HG03097 (cell line): ENCODE data around the gene NOX4.
"Not testable (repeated sequence)": the region's sequence is repeated elsewhere in the genome, so short reads cannot be mapped to it uniquely, and the experiment has no call there.

Experiments
- ATAC-seq: cut with Tn5 transposase; IDR thresholded peaks from one replicate; pipeline ENCODE4 v1.9.1; 2021; ENCODE audit not compliant: unreplicated experiment, low FRiP score

NOX4 gene

GRCh38 chr11:89387501-89387900 lies 103.7 kb downstream of the NOX4 start:
- ATAC-seq, result not testable (repeated sequence)

GRCh38 chr11:89382986-89383385 lies 108.2 kb downstream of the NOX4 start:
- ATAC-seq, result not testable (repeated sequence)

- no peak for ATAC-seq
These were observed 110.1 kb downstream of the NOX4 start for GRCh38 chr11:89381094-89381493.

GRCh38 chr11:89379976-89380771 lies 111.0 kb downstream of the NOX4 start:
- not testable (repeated sequence) for ATAC-seq

- ATAC-seq, result not testable (repeated sequence)
These were observed 112.2 kb downstream of the NOX4 start for GRCh38 chr11:89378986-89379385.

- not testable (repeated sequence) for ATAC-seq
These were observed 121.8 kb downstream of the NOX4 start for GRCh38 chr11:89369356-89369755.

- ATAC-seq, result not testable (repeated sequence)
These were observed 126.3 kb downstream of the NOX4 start for GRCh38 chr11:89364856-89365255.

GRCh38 chr11:89361734-89362133 lies 129.4 kb downstream of the NOX4 start:
- ATAC-seq, result no peak

GRCh38 chr11:89359208-89359607 lies 132.0 kb downstream of the NOX4 start:
- ATAC-seq, result not testable (repeated sequence)

- ATAC-seq, result no peak
These were observed 132.4 kb downstream of the NOX4 start for GRCh38 chr11:89358761-89359160.

- ATAC-seq, result no peak
These were observed 135.5 kb downstream of the NOX4 start for GRCh38 chr11:89355646-89356045.

- not testable (repeated sequence) for ATAC-seq
These were observed 136.7 kb downstream of the NOX4 start for GRCh38 chr11:89354513-89354912.

GRCh38 chr11:89347071-89347470 lies 144.1 kb downstream of the NOX4 start:
- no peak for ATAC-seq

- no peak for ATAC-seq
These were observed 144.6 kb downstream of the NOX4 start for GRCh38 chr11:89346601-89347000.

- ATAC-seq, result not testable (repeated sequence)
These were observed 148.1 kb downstream of the NOX4 start for GRCh38 chr11:89342880-89343572.

- not testable (repeated sequence) for ATAC-seq
These were observed 150.7 kb downstream of the NOX4 start for GRCh38 chr11:89340450-89340849.

- ATAC-seq, result not testable (repeated sequence)
These were observed 153.1 kb downstream of the NOX4 start for GRCh38 chr11:89338073-89338472.

GRCh38 chr11:89337100-89337650 lies 154.0 kb downstream of the NOX4 start:
- ATAC-seq, result not testable (repeated sequence)

GRCh38 chr11:89333704-89334103 lies 157.5 kb downstream of the NOX4 start:
- ATAC-seq, result not testable (repeated sequence)

- ATAC-seq, result not testable (repeated sequence)
These were observed 159.2 kb downstream of the NOX4 start for GRCh38 chr11:89331940-89332339.

GRCh38 chr11:89327885-89328284 lies 163.3 kb downstream of the NOX4 start:
- ATAC-seq, result no peak
